LNCAP (cell line): Measurements from ENCODE around the gene GIMAP8.

Experiments used
- CTCF ChIP-seq: fragments of 450-650 bp; IDR thresholded peaks from 2 replicates; pipeline ENCODE4 v1.5.1; 2017; ENCODE audit warnings: mild to moderate bottlenecking

Gene GIMAP8

DNA sequence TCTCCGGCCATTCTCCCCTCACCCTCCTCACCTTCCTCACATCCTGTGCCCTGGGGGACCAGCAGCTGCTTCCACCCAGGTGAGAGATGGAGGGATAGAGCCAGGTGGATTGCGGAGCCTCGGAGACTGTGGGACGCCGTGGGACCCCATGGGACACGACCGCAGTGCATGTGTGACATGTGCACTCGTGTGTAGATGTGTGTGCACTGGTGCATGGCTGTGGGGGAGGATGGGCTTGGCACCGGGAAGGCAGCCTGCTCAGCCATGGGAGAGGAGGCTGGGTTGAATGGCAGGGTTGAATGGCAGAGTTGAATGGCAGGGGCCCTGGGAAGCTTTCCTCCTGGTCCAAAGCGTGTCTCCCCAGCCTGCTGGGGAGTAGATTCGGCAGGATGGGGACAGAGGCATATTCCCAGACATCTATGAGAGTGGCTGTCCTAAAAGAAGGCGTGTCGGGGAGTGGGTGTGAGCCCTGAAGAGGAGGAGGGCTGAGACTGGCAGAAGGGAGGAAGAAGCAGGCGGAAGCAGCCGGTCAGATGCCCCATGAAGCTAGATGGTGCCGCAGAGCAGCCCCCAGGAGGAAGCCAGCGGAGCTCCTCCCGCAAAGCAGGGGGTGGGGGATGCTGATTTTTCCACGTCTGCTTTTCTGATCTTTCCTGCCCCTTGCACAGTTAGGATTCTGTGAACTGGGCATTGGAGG, 815 bp downstream of the GIMAP8 start:
- no peak for TF ChIP-seq CTCF

- TF ChIP-seq CTCF = no peak
These were observed 1.5 kb downstream of the GIMAP8 start for GRCh38 chr7:150451833-150452461.

DNA sequence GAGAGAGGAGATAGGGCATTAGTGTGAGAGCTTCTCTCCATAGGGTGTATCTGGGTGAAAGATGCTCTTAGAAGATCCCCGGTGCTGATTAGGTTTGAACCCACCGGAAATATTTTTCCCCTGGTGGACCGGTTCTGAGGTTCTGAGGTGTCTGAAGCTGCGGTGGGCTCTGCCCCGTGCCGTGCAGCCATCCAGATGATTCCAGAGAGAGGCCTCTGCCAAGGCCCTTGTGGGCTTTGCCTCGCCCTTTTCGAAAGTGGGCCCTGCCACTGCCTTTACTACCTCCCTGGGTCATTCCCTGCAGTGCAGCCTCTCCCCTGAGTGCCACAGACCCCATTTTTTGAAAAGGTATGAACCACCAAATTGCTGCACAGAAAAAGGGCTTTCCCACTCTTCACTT, 2.8 kb downstream of the GIMAP8 start:
- TF ChIP-seq CTCF = no peak

DNA sequence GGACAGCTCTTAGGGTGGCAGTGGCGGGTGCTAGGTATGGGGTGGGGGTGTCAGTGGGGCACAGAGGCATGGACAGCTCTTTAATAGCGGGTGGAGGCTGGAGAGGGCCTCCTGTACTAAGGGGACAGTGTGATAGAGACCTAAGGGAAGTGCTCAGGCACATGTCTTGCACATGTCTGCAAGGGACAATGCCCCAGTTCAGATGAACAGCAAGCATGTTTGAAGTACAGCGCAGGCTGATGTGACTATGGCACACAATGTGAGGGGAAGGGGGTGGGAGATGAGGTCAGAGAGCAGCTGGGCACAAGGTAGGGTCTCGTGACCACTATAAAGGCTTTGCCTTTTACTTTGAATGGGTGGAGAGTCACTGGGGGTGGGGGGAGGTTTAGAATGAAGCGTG, 3.5 kb downstream of the GIMAP8 start:
- TF ChIP-seq CTCF = no peak

GRCh38 chr7:150458235-150458634, 7.8 kb downstream of the GIMAP8 start:
- no peak for TF ChIP-seq CTCF

GRCh38 chr7:150458756-150459155, 8.3 kb downstream of the GIMAP8 start:
- no peak for TF ChIP-seq CTCF

DNA sequence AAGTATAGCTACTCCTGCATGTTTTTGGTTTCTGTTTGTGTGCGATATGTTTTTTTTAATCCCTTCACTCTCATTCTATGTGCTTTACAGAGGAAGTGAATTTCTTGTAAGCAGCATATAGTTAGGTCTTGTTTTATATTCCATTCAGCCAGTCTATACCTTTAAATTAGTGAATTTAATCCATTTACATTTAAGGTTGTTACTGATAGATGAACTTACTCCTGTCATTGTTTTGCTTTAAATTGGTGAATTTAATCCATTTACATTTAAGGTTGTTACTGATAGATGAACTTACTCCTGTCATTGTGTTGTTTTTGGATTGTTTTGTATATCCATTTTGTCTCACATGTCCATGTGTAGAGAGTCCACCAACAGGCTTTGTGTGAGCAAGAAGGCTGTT, 11.1 kb downstream of the GIMAP8 start:
- no peak for TF ChIP-seq CTCF
